Panc1 (cell line): ENCODE data around the gene SHC1. TPM values are rescaled to one million over a fixed set of nuclear protein-coding genes. Genes with fewer than 3 reads are reported as not detected.

Experiments used
- ATAC-seq: fragments of 200-7000 bp; cut with Tn5 transposase; 2 replicates; pipeline ENCODE4 v1.9.1; 2020; ENCODE audit warnings: mild to moderate bottlenecking, moderate library complexity
- BruUV-seq: library from RNA; stranded (reverse); fragments of 400-500 nt; replicated peaks from 2 replicates; lab custom pipeline; 2021; lab: Mats Ljungman, UMichigan
- CTCF ChIA-PET: fragments of 300-600 bp; sonication (Branson Sonifier 250); formaldehyde crosslinking; loops from one replicate; lab custom pipeline; 2022; ENCODE audit warnings: antibody characterized with exemption; lab: Charles Lee
- POLR2A ChIA-PET: fragments of 300-600 bp; sonication (Branson Sonifier 250); formaldehyde crosslinking; loops from one replicate; lab custom pipeline; 2022; ENCODE audit warnings: antibody characterized with exemption; lab: Charles Lee
- DNase-seq: peaks from one replicate; pipeline ENCODE4 v3.0.0-alpha.2; 2010; ENCODE audit warnings: low read depth, low spot score
- H3K27ac ChIP-seq: 2 replicates; pipeline ENCODE4 v1.5.1; 2011; ENCODE audit warnings: mild to moderate bottlenecking, low read length, inconsistent platforms
- H3K27me3 ChIP-seq: fragments of 200-500 bp; sonication (Bioruptor generic); 2 replicates; pipeline ENCODE4 v1.6.0; 2014; ENCODE audit warnings: low read length, inconsistent platforms; ENCODE audit not compliant: control insufficient read depth, insufficient read depth
- H3K36me3 ChIP-seq: fragments of 200-500 bp; sonication (Bioruptor generic); 2 replicates; pipeline ENCODE4 v1.5.1; 2014; ENCODE audit warnings: inconsistent platforms, mild to moderate bottlenecking, low read length, moderate library complexity; ENCODE audit not compliant: control insufficient read depth, insufficient read depth
- H3K4me1 ChIP-seq: 2 replicates; pipeline ENCODE4 v1.5.1; 2011; ENCODE audit warnings: inconsistent platforms, mild to moderate bottlenecking, low read length, moderate library complexity; ENCODE audit not compliant: control insufficient read depth, insufficient read depth
- H3K4me3 ChIP-seq, 2 experiments: 2 replicates each; pipeline ENCODE4 v1.5.1; 2011 to 2012; ENCODE audit warnings: low read depth in 2 of 2, low read length in 2 of 2, mild to moderate bottlenecking in 2 of 2, inconsistent platforms in 1 of 2, moderate library complexity in 1 of 2
- H3K9me3 ChIP-seq: fragments of 200-500 bp; sonication (Bioruptor generic); 2 replicates; pipeline ENCODE4 v1.5.1; 2014; ENCODE audit warnings: low read depth, mild to moderate bottlenecking, inconsistent platforms, low read length, moderate library complexity; ENCODE audit not compliant: control insufficient read depth, insufficient read depth
- CTCF ChIP-seq: fragments of 450-650 bp; IDR thresholded peaks from 2 replicates; pipeline ENCODE4 v1.5.1; 2017; ENCODE audit warnings: mild to moderate bottlenecking
- POLR2AphosphoS5 ChIP-seq: IDR thresholded peaks from 2 replicates; pipeline ENCODE4 v1.6.1; 2012; ENCODE audit warnings: mild to moderate bottlenecking, low read depth, low read length, moderate library complexity
- REST ChIP-seq, 2 experiments: IDR thresholded peaks; 2 replicates each; pipeline ENCODE4 v1.6.1; 2011 to 2012; ENCODE audit warnings: low read depth in 2 of 2, control low read depth in 1 of 2, low read length in 1 of 2, mild to moderate bottlenecking in 1 of 2, moderate library complexity in 1 of 2; ENCODE audit not compliant: insufficient read depth in 1 of 2
- SIN3A ChIP-seq: IDR thresholded peaks from 2 replicates; pipeline ENCODE4 v1.6.1; 2012; ENCODE audit warnings: low read depth, mild to moderate bottlenecking, low read length, moderate library complexity, borderline replicate concordance; ENCODE audit not compliant: insufficient read depth
- TCF7L2 ChIP-seq: IDR thresholded peaks from 2 replicates; pipeline ENCODE4 v1.6.1; 2011; ENCODE audit warnings: mild to moderate bottlenecking, low read depth, low read length, inconsistent platforms
- in situ Hi-C: cut with HindIII; loops from 2 replicates; pipeline ENCODE4 v1.10.0; 2016; ENCODE audit warnings: low sequenced_read_pairs, low pct_unique_long_range_greater_than_20kb
- intact Hi-C: fragments of 100-400 bp; cut with micrococcal nuclease; formaldehyde crosslinking; loops from one replicate; pipeline ENCODE4 v1.10.0; 2022; ENCODE audit not compliant: unreplicated experiment
- total RNA-seq: library from RNA; stranded (reverse); gene quantifications from one replicate; pipeline ENCODE4 v1.2.1, GENCODE V29; 2021; ENCODE audit not compliant: unreplicated experiment

Gene SHC1
- total RNA-seq, 1 experiment from 2014 or later, result 373 TPM

- TF ChIP-seq SIN3A, result peak; percentile 52; the same call in 1 of the 2 replicates
- TF ChIP-seq REST (IDR thresholded peaks at IDR 0.05; ENCODE audit: insufficient read depth in 1 of 2, low read depth in 2 of 2, low read length in 1 of 2), result no peak
- TF ChIP-seq POLR2AphosphoS5, result peak; percentile 74
- no peak for TF ChIP-seq TCF7L2
- TF ChIP-seq CTCF, result no peak
- ChIA-PET POLR2A (interaction anchor here (1.0 to 1.7 kb wide), 3 partner anchors 9 to 17 kb away, joined by 3 to 10 read pairs (median 6); partner anchors contain the start of gene LENEP), CTCF (interaction anchor here (0.7 to 1.3 kb wide), 2 partner anchors 16 to 107 kb away, joined by 3 to 4 read pairs; no protein-coding TSS in a partner anchor)
- intact Hi-C loops (no loop called here), in situ Hi-C loops (no loop called here)
- DNase-seq (peak; percentile 100), ATAC-seq (peak; percentile 99)
- BruUV-seq, result no TSS peak
- peak within 1 kb of the TSS; percentile 94 for H3K27ac ChIP-seq
- no peaks in the 10 kb centered on the region for H3K27me3 ChIP-seq
- H3K4me3 ChIP-seq, result peak within 1 kb of the TSS; percentile 55 to 86
- H3K4me1 ChIP-seq, result peaks cover 12% of the 10 kb centered on the region
- H3K36me3 ChIP-seq, result peaks cover 12% of the 10 kb centered on the region
- no peaks in the 10 kb centered on the region for H3K9me3 ChIP-seq
These were observed 12.5 kb upstream of the SHC1 start, which contains the start of gene FLAD1 for GRCh38 chr1:154982897-154983648. Gene FLAD1, plus strand, starts transcription at chr1:154983344. Its CDS starts 351 bp downstream, at chr1:154983695.

GRCh38 chr1:154982341-154982740 is 11.8 kb upstream of the SHC1 start:
- no TSS peak for BruUV-seq
- in situ Hi-C loops (no loop called here), intact Hi-C loops (no loop called here)
- Histone ChIP-seq H3K27ac (peak overlapping the region; percentile 94), H3K9me3 (no peaks in the 10 kb centered on the region), H3K4me1 (peaks cover 16% of the 10 kb centered on the region), H3K4me3 (peak overlapping the region; percentile 55 to 56), H3K36me3 (peaks cover 13% of the 10 kb centered on the region), H3K27me3 (no peaks in the 10 kb centered on the region)
- POLR2A ChIA-PET, result interaction anchor here (1.0 to 1.7 kb wide), 2 partner anchors 9 to 18 kb away, joined by 6 to 10 read pairs; no protein-coding TSS in a partner anchor
- DNase-seq, result no peak
- no peak for ATAC-seq
- TF ChIP-seq TCF7L2 (no peak), POLR2AphosphoS5 (no peak), CTCF (no peak), SIN3A (no peak), REST (IDR thresholded peaks at IDR 0.05; ENCODE audit: insufficient read depth in 1 of 2, low read depth in 2 of 2, low read length in 1 of 2) (no peak)
- CTCF ChIA-PET, result interaction anchor here (0.7 kb wide), 1 partner anchor 108 kb away, joined by 4 read pairs; no protein-coding TSS in a partner anchor
